Stimulated activated CD8-positive, alpha-beta memory T cell treated with anti-CD3 and anti-CD28 coated beads, Interleukin-2, amount 100 ng/mL, for 1 hour (primary cell): ENCODE data around the gene LMX1B.
A peak's percentile ranks its signal among the peaks of the same experiment; 100 is the strongest.
"Not testable (repeated sequence)": the region's sequence is repeated elsewhere in the genome, so short reads cannot be mapped to it uniquely, and the experiment has no call there.

Source experiments
- DNase-seq, 2 donors: peaks; one replicate each; pipeline ENCODE4 v3.0.0-alpha.2; 2020; ENCODE audit warnings: low read depth in 2 of 2

LMX1B gene

GRCh38 chr9:126695701-126696400 lies 82.1 kb downstream of the LMX1B start:
- DNase-seq, result no peak

DNA sequence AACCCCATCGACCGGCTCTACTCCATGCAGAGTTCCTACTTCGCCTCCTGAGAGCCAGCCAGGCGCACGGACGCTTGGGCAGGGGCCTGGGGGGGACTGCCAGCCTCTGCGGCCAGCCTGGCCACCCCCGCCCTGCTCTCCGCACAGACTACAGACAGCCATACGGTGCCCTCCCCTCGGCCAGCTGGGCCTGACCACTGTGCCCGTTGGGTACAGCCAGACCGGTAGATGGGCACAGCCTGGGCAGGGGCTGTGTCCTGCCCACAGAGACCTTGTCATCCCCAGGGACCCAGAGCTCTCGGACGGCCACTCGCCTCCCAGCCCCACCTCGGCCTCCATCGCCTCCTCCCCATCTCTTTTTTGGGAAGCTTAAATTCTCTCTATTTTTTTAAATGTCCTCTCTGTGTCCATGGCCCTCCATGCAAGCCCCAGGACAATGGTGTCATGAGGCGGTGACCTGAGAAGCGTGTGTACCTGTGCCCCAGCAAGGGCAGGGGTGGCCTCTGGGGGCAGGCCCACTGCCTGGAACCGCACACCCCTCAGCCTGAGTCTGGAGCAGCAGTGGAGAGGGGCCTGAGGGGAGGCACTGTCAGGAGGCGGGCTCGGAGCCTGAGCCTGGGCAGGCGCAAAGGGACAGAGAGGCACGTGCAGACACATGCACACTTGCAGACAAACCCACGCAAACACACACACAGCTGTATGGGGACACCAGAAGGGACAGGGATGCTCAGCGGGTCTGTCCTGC lies 82.8 kb downstream of the LMX1B start:
- DNase-seq, result no peak

- no peak for DNase-seq
These were observed 83.6 kb downstream of the LMX1B start for GRCh38 chr9:126697330-126697729.

GRCh38 chr9:126698251-126698650 lies 84.5 kb downstream of the LMX1B start:
- DNase-seq, result no peak

GRCh38 chr9:126698756-126699155 lies 85.0 kb downstream of the LMX1B start:
- no peak for DNase-seq

GRCh38 chr9:126699401-126699881 lies 85.7 kb downstream of the LMX1B start:
- no peak for DNase-seq

DNA sequence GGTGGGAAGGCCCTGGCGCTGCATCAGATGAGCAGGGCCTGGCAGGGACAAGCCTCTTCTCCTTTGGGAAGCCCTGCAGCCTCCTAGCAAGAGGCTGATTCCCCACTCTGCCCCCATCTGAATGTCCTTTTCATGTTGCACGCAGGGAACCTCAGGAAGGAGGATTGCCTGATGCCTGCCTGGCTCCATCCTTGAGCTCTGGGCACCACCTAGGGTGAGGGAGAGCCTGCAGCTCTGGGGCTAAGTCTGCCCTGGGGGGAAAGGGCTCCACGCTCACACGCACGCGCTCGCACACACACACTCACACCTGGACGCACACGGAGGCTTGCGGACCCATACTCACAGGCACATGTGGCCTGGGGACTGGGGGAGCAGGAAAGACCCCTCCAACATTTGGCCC lies 86.6 kb downstream of the LMX1B start:
- DNase-seq, result no peak

DNA sequence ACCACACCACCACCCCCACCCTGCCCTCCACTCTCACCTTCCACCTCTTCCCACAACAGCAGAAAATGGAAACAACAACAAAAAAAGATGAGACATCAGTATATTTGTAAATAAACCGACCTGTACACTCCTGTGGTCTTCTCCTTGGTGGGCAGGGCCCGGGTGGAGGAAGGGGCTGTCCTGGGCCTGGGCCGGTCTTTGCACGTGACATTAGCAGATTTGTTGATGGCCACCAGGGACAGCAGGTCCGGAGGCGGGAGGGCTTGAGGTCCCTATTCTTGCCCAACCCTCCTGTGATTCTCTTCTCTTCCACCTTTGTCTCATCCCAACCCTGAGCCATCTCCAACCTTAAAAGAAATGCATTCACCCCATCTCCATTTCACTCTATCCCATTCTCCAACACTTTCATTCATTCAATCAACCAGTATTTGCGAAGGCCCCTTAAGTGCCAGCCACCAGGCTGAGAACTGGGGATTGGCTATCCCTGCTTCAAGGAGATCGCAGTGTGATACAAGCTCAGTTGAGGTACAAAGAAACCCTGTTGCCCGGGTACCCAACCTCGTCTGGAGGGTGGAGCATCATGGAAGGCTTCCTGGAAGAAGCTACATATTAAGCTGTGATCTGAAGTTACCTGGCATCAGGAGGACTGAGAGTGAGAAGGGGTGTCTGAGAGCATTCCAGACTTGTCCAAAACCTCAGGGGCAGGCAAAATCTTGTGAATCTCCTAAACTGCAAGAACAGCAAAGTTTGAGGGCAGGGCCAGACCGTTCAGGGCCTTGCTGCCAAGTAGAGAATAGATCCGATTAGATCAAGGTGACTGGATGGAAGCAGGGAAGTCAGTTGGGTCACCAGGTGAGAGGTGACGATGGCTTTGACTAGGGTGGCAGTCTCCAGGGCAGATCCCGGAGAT lies 87.4 kb downstream of the LMX1B start:
- no peak for DNase-seq

DNA sequence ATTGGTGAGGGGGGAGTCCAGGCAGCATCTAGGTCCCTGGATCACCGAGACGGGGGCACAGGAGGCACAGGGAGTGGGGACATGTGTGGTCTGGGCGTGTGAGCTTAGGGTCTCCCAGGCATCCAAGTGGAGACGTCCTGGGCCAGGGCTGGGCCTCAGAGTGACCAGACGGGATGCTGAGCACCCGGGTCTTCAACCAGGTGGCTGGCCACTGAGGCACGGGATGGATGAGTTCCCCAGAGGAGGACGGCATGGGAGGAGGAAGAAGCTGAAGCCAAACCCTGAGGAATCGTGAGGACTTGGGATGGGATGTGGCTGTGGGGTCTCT lies 88.0 kb downstream of the LMX1B start:
- DNase-seq, result no peak

- DNase-seq, result no peak
These were observed 88.6 kb downstream of the LMX1B start for GRCh38 chr9:126702151-126703001.

GRCh38 chr9:126703002-126703865 lies 89.5 kb downstream of the LMX1B start:
- DNase-seq, result no peak

GRCh38 chr9:126703866-126704156 lies 90.1 kb downstream of the LMX1B start:
- DNase-seq, result no peak

DNA sequence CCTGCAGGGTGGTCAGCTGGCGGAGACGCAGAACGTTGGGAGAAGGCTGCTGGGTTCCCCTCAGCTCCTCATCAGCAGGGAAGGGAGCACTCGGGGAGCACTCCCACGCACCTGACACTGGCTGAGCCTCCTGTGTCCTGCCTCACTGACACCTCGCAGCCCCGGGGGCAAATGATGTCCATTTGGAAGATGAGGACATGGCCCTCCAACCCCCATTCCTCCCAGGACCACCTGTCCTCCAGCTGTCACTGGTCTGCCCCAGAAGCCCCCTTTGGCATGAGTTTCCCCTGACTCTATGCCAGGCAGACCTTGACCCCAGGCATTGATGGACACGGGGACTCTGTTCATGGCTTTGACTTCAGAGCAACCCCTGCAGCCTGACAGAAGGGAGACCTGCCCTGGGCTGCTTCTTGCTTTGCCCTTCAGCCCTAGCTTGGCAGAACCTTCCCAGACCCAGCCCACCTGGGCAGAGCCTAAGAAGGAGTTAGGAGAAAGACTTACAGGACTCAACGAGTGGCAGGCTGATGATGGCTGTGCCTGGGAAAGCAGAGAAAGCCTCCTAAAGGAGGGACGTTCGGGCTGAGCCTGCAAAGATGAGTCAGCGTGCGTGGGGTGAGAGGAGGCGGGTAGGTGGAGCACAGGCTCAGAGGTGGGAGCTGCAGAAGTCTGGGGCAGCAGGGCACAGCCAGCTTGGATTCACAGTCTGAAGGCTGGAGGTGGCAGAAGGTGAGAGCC lies 90.6 kb downstream of the LMX1B start:
- DNase-seq, result no peak

DNA sequence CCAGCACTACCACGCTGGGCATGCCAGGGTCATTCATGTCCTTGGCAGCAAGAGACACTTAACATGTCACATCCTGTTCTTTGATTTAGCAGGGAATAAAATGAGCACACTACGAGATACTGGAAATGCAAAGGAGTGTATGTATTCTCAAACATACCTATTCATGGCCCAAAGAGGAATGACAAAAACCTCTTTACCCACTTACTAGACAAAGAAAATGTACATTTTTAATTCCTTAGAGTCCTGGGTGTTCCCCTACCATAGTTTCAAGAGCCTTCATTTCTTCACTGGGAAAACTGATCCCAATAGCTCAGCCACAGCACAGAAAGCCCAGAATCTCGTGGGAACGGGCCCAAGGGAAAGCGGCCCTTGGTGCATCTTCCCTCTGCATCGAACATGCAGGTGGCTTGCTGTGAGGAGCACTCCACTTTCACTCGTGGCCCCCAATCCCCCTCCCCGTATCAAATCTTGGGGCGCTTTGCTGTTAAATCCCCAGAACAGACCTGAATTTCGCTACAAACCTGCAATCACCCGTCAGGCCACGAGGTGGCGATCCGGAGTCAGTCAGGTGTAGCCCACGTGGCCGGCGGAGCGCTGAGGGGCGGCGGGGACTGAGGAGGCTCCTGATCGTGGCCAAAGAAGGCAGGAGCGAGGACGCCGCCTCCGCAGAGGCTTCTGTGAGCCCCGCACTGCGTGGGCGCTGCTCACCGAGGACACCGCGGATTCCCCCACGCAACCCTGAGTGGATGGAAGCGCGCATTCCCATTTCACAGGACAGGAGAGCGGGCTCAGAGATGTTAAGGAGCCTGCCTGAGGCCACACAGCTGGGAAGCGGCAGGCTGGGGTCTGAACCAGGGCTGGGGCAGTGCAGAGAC lies 91.4 kb downstream of the LMX1B start:
- peak; percentile 70 to 71 for DNase-seq

DNA sequence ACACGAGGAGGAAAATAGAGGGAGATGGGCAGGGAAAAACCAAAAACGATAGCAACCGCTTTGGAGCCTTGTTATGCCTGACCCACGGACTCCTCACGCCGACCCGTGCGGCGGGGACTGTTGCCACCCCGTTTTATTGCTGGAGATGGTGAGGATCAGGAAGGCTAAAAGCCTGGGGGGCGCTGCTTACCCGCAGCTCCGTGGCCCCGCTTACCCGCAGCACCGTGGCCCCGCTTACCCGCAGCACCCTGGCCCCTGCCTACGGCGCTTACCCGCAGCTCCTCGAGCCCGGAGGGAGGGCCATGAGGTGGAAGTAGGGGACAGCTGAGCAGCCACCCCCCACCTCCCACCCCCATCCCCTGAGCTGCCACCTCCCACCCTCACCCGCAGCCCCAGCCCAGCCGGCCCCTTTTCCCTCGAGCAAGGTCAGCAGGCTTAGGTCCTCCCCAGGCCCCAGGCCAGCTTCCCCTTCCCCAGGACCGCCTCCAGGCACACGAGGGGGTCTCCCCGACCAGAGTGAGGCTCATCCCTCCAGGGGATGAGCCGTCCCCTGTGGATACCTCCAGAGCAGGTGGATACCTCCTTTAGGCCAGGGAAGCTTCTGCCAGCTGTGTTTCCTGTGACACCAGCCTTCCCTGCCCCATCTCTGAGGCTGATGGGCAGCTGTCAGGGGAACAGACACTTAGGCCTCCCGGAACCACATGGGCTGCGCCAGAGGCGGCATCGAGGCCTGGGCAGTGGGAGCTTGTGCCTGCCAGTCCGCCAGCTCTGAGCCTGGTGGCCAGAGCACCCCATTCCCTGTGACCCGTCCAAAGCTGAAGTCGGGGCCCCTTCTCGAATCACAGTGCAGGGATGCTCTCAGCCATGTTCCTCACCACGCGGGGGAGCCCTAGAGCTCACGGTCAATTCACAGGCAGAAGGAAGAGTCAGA lies 92.3 kb downstream of the LMX1B start:
- peak; percentile 47 to 60 for DNase-seq

- no peak for DNase-seq
These were observed 92.9 kb downstream of the LMX1B start for GRCh38 chr9:126706698-126707053.

DNA sequence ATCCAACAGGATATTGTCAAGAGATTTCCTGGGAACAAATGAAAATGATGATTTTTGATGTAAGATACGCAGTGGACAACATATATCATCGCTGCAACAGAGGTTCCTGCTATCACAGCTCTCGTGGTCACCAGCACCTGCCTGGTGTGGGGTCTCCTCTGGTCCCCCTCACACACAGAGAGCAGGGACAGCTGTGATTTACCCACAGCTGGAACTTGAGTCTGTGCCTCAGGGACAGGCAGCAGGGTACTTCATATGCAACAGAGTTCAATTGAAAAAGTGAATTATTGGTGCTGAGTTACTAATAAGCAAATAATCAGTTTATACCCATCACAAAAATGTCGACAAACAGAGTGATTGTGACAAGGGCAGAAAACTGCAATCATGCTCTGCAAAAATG lies 93.4 kb downstream of the LMX1B start:
- no peak for DNase-seq

DNA sequence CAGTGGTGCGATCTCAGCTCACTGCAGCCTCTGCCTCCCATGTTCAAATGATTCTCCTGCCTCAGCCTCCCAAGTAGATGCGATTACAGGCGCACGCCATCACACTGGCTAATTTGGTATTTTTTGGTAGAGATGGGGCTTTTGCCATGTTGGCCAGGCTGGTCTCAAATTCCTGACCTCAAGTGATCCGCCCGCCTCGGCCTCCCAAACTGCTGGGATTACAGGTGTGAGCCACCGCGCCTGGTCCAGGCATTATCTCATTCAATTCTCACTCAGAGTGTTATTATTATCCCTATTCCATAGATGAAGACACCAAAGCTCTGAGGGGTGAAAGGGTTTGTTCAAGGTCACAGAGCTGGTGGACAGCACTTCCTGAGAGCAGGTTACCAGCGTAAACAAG lies 94.0 kb downstream of the LMX1B start:
- not testable (repeated sequence) for DNase-seq
